WTC11 (cell line): ENCODE results near the gene LRRC23. TPM values are rescaled to one million over a fixed set of nuclear protein-coding genes. Genes with fewer than 3 reads are reported as not detected.

Source experiments
- ATAC-seq: fragments of 200-7000 bp; cut with Tn5 transposase; 2 replicates; pipeline ENCODE4 v1.10.0; 2021; ENCODE audit warnings: mild to moderate bottlenecking, moderate library complexity
- CTCF ChIA-PET: fragments of 300-600 bp; sonication (Branson Sonifier 250); formaldehyde crosslinking; loops from one replicate; lab custom pipeline; 2021; ENCODE audit warnings: antibody characterized with exemption; lab: Charles Lee
- POLR2A ChIA-PET: fragments of 350-600 bp; sonication (Branson Sonifier 250); formaldehyde crosslinking; loops from one replicate; lab custom pipeline; 2021; ENCODE audit warnings: antibody characterized with exemption; lab: Charles Lee
- DNase-seq: peaks from one replicate; pipeline ENCODE4 v3.0.0; 2021; ENCODE audit warnings: low spot score
- H3K27ac Mint-ChIP-seq: 2 replicates; pipeline ENCODE4 v1.8.0; 2021; ENCODE audit warnings: mixed read lengths
- H3K27me3 Mint-ChIP-seq: 2 replicates; pipeline ENCODE4 v1.8.0; 2021; ENCODE audit warnings: low read depth, mild to moderate bottlenecking, moderate library complexity, mixed read lengths
- H3K36me3 Mint-ChIP-seq: 2 replicates; pipeline ENCODE4 v1.8.0; 2021; ENCODE audit warnings: mixed read lengths
- H3K4me1 Mint-ChIP-seq: 2 replicates; pipeline ENCODE4 v1.8.0; 2022; ENCODE audit warnings: mixed read lengths
- H3K4me3 Mint-ChIP-seq: 2 replicates; pipeline ENCODE4 v1.8.0; 2021; ENCODE audit warnings: mild to moderate bottlenecking, moderate library complexity, mixed read lengths
- H3K9me3 Mint-ChIP-seq: 2 replicates; pipeline ENCODE4 v1.8.0; 2021; ENCODE audit warnings: mixed read lengths
- AFF4 ChIP-seq: sonication (generic); formaldehyde crosslinking; IDR thresholded peaks from 2 replicates; pipeline ENCODE4 v1.8.1; 2023; ENCODE audit warnings: mild to moderate bottlenecking, missing genetic modification reagents, borderline replicate concordance
- E2F4 ChIP-seq: sonication (generic); formaldehyde crosslinking; IDR thresholded peaks from 2 replicates; pipeline ENCODE4 v1.8.1; 2022; ENCODE audit warnings: low read depth, mild to moderate bottlenecking, moderate library complexity, missing genetic modification reagents, borderline replicate concordance
- ERG ChIP-seq: fragments of 250-450 bp; sonication (Bioruptor Pico); IDR thresholded peaks from 2 replicates; pipeline ENCODE4 v1.8.0; 2021; ENCODE audit warnings: mild to moderate bottlenecking
- JAZF1 ChIP-seq: fragments of 250-450 bp; sonication (Bioruptor Pico); IDR thresholded peaks from 2 replicates; pipeline ENCODE4 v1.9.0; 2021; ENCODE audit warnings: moderate library complexity, mild to moderate bottlenecking, inconsistent platforms
- JUN ChIP-seq: sonication (generic); formaldehyde crosslinking; IDR thresholded peaks from 2 replicates; pipeline ENCODE4 v1.8.0; 2023; ENCODE audit warnings: mild to moderate bottlenecking, missing genetic modification reagents
- NR3C1 ChIP-seq: sonication (generic); formaldehyde crosslinking; conservative IDR thresholded peaks from 2 replicates; pipeline ENCODE4 v1.8.1; 2023; ENCODE audit warnings: low read depth, mild to moderate bottlenecking, missing genetic modification reagents
- RORB ChIP-seq: fragments of 250-450 bp; sonication (Bioruptor Pico); IDR thresholded peaks from 2 replicates; pipeline ENCODE4 v1.9.0; 2021; ENCODE audit warnings: mild to moderate bottlenecking
- SOX15 ChIP-seq: fragments of 250-450 bp; sonication (Bioruptor Pico); IDR thresholded peaks from 2 replicates; pipeline ENCODE4 v1.9.0; 2021; ENCODE audit warnings: mild to moderate bottlenecking
- STAT6 ChIP-seq: sonication (generic); formaldehyde crosslinking; conservative IDR thresholded peaks from 2 replicates; pipeline ENCODE4 v1.8.1; 2023; ENCODE audit warnings: mild to moderate bottlenecking, low read depth, missing genetic modification reagents, moderate library complexity
- ZBTB21 ChIP-seq: sonication (generic); formaldehyde crosslinking; IDR thresholded peaks from 2 replicates; pipeline ENCODE4 v1.8.1; 2023; ENCODE audit warnings: mild to moderate bottlenecking, missing genetic modification reagents, borderline replicate concordance
- ZNF425 ChIP-seq: fragments of 250-450 bp; sonication (Bioruptor Pico); conservative IDR thresholded peaks from 2 replicates; pipeline ENCODE4 v1.9.0; 2021; ENCODE audit warnings: mild to moderate bottlenecking
- ZNF671 ChIP-seq: fragments of 250-450 bp; sonication (Bioruptor Pico); IDR thresholded peaks from 2 replicates; pipeline ENCODE4 v1.8.0; 2021; ENCODE audit warnings: mild to moderate bottlenecking
- total RNA-seq: library from RNA; stranded (reverse); gene quantifications from 3 replicates; pipeline ENCODE4 v1.2.3, GENCODE V29; 2021
- TF ChIP-seq, protein P1 (sequence below): sonication (generic); formaldehyde crosslinking; IDR thresholded peaks from 2 replicates; pipeline ENCODE4 v1.8.1; 2022; ENCODE audit warnings: mild to moderate bottlenecking, moderate library complexity, missing genetic modification reagents
- TF ChIP-seq, protein P2 (sequence below): sonication (generic); formaldehyde crosslinking; IDR thresholded peaks from 2 replicates; pipeline ENCODE4 v1.8.0; 2022; ENCODE audit warnings: mild to moderate bottlenecking, missing genetic modification reagents

LRRC23 gene
- total RNA-seq, 1 experiment from 2014 or later, result 3.1 TPM

GRCh38 chr12:6959805-6960592 lies 55.4 kb downstream of the LRRC23 start (continued):
- no peak for TF ChIP-seq ERG (CRISPR knock-in tag)
- TF ChIP-seq JUN (CRISPR knock-in tag), result no peak
- TF ChIP-seq E2F4 (CRISPR knock-in tag), result no peak
- TF ChIP-seq ZBTB21, result no peak

GRCh38 chr12:6960593-6961277 lies 56.1 kb downstream of the LRRC23 start:
- peak overlapping the region; percentile 70; the same call in 1 of the 2 replicates for H3K27ac Mint-ChIP-seq
- H3K27me3 Mint-ChIP-seq, result no peaks in the 10 kb centered on the region
- ChIA-PET POLR2A (interaction anchor here (0.6 to 6.6 kb wide), 4 partner anchors 16 to 119 kb away, joined by 4 to 167 read pairs (median 14); partner anchors contain the start of genes C12orf57 and RNU7-1), CTCF (interaction anchor here (0.6 to 9.7 kb wide), 14 partner anchors 8 to 229 kb away, joined by 3 to 296 read pairs (median 4); partner anchors contain the start of genes C12orf57, PEX5 and RNU7-1)
- TF ChIP-seq, protein P1, sequence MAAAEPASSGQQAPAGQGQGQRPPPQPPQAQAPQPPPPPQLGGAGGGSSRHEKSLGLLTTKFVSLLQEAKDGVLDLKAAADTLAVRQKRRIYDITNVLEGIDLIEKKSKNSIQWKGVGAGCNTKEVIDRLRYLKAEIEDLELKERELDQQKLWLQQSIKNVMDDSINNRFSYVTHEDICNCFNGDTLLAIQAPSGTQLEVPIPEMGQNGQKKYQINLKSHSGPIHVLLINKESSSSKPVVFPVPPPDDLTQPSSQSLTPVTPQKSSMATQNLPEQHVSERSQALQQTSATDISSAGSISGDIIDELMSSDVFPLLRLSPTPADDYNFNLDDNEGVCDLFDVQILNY (CRISPR knock-in tag), result no peak
- TF ChIP-seq STAT6 (CRISPR knock-in tag) (no peak), JAZF1 (CRISPR knock-in tag) (no peak), NR3C1 (no peak), ZNF425 (CRISPR knock-in tag) (no peak), AFF4 (no peak), ZNF671 (CRISPR knock-in tag) (no peak), SOX15 (CRISPR knock-in tag) (no peak), RORB (CRISPR knock-in tag) (no peak)
- TF ChIP-seq, protein P2, sequence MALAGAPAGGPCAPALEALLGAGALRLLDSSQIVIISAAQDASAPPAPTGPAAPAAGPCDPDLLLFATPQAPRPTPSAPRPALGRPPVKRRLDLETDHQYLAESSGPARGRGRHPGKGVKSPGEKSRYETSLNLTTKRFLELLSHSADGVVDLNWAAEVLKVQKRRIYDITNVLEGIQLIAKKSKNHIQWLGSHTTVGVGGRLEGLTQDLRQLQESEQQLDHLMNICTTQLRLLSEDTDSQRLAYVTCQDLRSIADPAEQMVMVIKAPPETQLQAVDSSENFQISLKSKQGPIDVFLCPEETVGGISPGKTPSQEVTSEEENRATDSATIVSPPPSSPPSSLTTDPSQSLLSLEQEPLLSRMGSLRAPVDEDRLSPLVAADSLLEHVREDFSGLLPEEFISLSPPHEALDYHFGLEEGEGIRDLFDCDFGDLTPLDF (CRISPR knock-in tag), result no peak
- H3K4me3 Mint-ChIP-seq, result no peak overlapping the region
- peaks cover 7% of the 10 kb centered on the region for H3K36me3 Mint-ChIP-seq
- H3K9me3 Mint-ChIP-seq, result no peaks in the 10 kb centered on the region
- no peak for DNase-seq
- H3K4me1 Mint-ChIP-seq, result peaks cover 50% of the 10 kb centered on the region
- no peak for ATAC-seq
